ENCODE data around the gene ADCYAP1R1.

Gene ADCYAP1R1

GRCh38 chr7:31036924-31037323 lies 15.2 kb upstream of the ADCYAP1R1 start:
- no peak for DNase-seq (ENCODE audit: low read depth in 2 of 3, low spot score in 2 of 3)

GRCh38 chr7:31043051-31043471 lies 9.0 kb upstream of the ADCYAP1R1 start:
- DNase-seq (ENCODE audit: low read depth in 2 of 3, low spot score in 2 of 3): no peak

DNA sequence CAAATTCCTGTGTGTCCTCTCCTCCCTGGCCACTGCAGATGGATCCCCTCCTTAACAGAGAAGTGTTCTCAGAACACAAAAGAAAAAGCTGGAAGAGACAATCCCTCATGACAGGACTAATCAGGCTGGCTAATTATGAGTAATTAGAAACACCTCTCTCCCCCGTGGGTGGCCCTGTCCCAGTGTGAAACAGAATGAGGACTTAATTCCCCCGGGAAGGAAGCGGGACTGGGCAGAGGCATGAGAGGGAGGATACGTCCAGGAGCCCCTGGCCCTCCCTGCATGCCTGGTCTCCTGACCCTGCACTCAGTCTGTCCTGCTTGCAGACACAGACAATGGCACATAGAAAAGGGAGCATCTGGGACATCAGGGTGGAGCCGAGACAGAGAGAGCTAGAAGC lies 7.6 kb upstream of the ADCYAP1R1 start:
- no peak for DNase-seq (ENCODE audit: low read depth in 2 of 3, low spot score in 2 of 3)

- DNase-seq (ENCODE audit: low read depth in 2 of 3, low spot score in 2 of 3): no peak
These were observed 5.4 kb upstream of the ADCYAP1R1 start for GRCh38 chr7:31046723-31047122.

GRCh38 chr7:31047313-31048146 lies 4.6 kb upstream of the ADCYAP1R1 start:
- no peak for DNase-seq (ENCODE audit: low read depth in 2 of 3, low spot score in 2 of 3)

GRCh38 chr7:31049005-31049765 lies 2.9 kb upstream of the ADCYAP1R1 start:
- no peak for DNase-seq (ENCODE audit: low read depth in 2 of 3, low spot score in 2 of 3)

- DNase-seq (ENCODE audit: low read depth in 2 of 3, low spot score in 2 of 3): no peak
These were observed 356 bp downstream of the ADCYAP1R1 start for GRCh38 chr7:31052487-31052840.

DNA sequence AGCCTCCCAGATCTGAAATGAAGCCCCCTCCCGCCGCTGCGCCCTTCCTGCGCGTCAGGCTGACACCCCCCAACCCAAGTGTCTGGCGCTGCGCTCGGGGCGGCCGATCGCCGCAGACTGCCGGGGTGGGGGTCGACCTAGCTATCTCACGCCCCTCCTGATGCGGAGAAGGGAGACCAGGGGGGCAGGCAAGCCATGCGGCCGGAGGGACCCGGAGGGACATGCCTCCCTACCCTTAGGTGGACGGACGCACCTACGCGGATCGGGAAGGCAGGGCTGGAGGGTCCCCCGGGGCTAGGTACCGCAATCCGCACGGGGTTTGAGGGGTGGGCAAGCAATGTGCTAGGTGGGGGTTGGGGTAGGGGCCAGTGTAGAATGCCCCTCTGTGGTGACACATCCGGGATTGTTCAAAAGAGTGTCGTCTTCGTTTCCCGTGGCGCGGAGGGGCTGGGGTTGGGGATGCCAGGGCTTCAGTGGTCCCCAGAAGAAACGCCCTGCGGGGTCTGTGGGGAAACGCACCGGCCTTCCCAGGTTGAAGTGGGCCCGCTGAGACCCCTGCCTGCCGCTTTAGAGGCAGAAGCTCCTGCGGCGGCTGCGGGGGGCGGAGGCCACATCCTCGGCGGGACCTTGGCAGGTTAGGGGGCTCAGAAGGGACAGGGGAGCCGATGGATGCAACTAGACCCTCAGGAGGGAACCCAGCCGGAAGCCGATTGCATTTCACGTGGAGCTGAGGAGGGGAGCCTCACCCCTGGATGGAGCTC lies 913 bp downstream of the ADCYAP1R1 start:
- no peak for DNase-seq (ENCODE audit: low read depth in 2 of 3, low spot score in 2 of 3)

DNA sequence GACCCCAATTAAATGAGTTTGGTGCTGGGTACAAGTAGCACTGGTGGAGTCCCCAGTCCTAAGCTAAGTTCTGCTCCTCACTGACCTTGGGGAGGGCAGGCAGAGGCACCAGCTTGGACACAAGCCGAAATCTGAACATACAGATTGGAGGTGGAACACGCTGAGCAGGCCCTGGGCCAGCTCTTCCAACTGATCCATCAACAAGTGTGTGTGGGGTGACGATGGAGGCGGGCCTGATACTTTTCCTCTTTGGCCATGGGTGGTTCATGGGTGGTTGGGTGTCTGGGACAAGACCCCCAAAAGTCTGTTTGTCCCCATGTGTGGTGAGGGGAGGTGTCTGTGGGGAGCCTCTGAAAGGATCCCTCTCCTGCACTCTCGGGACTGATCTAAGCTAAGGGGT lies 1.9 kb downstream of the ADCYAP1R1 start:
- no peak for DNase-seq (ENCODE audit: low read depth in 2 of 3, low spot score in 2 of 3)

DNA sequence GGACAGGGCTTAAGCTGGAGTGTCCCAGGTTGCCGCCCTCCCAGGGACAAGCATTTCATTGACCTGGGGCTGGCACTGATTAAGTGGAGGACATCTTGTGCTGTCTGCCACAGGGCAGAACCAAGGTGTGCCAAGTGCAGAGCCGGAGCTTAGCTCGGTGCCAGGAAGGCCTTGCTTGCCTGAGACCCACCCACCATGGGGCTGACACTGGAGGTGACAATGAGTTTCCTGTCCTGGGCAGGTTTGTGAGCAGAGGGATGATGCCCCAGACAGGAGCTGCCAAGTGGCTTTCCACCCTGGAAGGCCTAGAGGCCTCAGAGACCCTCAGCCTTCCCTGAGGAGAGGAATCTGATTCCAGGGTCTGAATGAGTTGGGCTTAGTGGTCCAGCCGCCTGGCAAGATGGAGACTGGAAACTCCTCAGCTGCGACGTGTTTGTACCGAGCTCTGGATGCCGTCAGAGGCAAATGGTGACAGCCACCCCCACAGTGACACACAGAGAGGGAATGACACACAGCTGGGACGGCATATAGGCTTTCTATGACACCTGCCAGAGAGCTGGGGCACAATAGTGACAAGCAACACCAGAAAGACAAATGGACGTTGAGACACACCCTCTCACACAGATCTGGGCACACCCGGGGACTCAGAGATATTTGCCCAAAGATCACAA lies 2.6 kb downstream of the ADCYAP1R1 start:
- no peak for DNase-seq (ENCODE audit: low read depth in 2 of 3, low spot score in 2 of 3)

DNA sequence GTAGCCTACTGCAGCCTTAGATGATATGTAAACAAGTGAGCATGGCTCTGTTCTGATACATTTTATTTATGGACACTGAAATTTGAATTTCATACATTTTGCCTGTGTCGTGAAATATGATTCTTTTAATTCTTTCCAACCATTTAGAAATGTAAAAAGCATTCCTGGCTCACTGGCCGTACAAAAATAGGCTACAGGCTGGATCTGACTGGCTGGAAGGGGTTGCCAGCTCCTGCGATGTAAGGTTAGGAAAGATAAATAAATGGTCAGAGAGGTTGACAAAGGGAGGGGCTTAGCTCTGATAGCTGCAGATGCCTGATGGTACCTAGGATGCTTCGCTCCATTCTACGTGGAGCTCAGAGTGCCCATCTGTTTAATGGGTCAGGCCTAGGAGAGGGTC lies 3.4 kb downstream of the ADCYAP1R1 start:
- no peak for DNase-seq (ENCODE audit: low read depth in 2 of 3, low spot score in 2 of 3)

DNA sequence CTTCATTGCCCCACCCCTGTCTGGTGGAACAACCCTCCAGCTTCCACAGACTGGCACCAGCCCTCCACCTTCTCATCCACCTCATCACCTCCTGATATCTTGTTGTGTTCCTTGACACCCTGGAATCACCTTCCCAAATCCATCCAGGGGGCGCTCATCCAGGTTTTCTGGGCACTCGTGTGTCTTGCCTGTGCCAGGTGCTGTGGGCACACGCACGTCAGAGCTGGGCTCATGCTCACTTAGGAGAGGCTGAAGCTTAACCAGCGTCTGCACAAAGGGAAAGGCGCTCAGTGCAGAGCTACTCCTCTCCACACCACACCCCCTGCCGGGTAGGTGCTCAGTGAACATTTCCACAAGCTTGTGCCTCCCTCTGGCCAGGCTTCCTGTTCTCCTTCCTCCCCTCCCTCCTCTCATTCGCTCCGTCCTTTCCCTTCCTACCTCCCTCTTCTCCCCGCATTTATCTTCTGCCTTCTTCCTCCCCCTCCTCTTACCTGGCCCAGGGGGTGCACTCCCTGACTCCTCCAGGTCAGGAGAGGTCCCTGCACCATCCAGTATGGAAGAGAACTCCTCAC lies 4.8 kb downstream of the ADCYAP1R1 start:
- DNase-seq (ENCODE audit: low read depth in 2 of 3, low spot score in 2 of 3): no peak

DNA sequence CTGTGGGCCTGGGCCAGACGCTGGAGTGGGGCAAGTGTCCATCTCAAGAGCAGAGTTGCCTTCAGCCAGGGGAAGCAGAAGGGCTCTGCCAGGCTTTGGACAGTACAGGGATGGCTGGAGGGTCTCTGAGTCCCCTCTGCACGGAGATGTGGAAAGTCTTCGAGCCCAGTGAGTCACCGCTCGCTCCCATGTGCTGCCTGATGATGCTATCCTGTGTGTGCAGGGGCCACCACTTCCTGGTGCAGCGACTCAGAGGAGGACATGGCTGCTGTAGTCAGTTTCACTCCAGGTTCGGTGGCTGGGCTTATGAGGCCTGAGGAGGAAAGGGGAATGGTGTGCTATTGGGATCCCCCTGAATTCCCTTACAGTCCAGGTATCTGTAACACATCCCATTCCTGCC lies 6.0 kb downstream of the ADCYAP1R1 start:
- DNase-seq (ENCODE audit: low read depth in 2 of 3, low spot score in 2 of 3): no peak

DNA sequence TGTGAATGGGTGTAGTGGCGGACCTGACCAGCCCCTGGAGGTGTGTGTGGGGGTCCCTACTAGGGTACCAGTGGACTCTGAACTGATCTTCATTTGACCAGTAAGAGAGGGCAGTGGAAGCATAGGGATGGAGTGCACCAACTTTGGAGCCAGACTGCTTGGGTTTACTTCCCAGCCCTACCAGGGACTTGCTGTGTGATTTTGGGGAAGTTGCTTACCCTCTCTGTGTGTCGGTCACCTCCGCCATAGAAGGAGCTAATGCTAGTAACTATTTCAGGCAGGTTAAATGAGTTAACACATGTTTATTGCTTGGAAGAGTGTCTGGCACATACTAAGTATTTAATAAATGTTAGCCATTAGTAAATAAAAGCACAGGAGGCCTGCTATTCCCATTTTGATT lies 6.6 kb downstream of the ADCYAP1R1 start:
- DNase-seq (ENCODE audit: low read depth in 2 of 3, low spot score in 2 of 3): no peak

DNA sequence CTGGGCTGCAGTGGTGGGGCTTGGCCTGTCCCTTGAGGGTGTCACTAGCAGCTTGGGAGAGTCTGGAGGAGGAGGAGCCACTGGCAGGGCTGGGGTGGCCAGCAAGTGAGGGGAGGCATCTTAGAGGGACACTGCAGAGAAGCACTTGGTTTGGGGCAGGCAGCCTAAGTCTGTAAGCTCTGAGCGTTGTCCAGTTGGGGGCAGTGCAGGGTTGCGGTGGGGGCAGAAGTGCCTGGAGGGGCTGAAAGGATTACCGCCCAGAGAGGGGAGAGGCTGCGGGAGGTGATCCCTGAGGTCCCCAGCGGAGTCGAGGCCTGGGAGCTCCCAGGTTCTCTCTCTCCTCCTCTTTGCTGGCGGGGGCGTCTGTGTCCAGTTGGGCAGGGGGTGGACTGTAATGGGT lies 7.4 kb downstream of the ADCYAP1R1 start:
- no peak for DNase-seq (ENCODE audit: low read depth in 2 of 3, low spot score in 2 of 3)

DNA sequence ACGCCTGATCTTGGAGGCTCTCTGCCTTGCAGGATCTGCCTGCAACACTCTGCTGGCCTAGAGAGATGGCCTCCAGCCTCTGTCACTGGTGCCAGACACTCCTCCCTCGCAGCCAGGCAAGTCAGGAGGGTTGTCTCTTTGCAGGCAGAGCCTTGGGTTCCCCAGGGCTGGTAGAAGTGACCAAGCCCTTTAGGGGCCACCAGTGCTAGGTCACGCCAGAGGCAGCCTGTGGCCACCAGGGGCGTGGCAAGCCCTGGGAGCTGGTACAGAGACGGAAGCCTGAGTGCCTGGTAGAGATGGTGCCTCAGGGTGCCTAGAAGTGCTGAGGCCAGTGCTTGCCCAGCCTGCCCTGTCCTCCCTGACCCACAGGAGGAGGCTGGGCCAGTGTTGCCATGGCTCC lies 9.1 kb downstream of the ADCYAP1R1 start:
- no peak for DNase-seq (ENCODE audit: low read depth in 2 of 3, low spot score in 2 of 3)

- no peak for DNase-seq (ENCODE audit: low read depth in 2 of 3, low spot score in 2 of 3)
These were observed 10.8 kb downstream of the ADCYAP1R1 start for GRCh38 chr7:31062746-31063435.

DNA sequence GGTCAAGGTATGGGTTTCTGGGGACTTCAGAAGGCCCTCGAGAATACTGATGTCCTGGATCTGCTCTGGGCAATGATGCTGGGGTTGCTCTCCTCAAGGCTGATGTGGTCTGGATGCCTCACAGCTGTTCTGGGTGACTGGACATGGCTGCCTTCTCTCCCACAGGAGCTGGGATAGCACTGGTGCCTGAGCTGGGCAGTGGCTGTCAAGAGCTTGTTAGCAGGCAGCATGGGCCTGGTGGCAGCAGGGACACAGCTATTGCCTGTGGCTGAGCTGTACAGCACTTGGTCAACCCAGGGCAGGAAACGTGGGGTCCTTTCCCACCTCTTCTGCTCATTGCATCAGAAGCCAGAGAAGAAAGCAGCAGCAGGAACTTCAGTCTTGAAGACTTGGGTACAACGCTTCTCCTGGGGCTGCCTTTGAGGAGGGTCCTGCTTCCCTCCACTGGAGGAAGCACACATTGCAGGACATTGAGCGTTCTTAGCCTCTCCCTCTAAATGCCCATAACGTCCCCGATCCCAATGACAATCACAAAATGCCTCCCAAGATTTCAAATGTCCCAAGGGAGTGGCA lies 13.0 kb downstream of the ADCYAP1R1 start:
- no peak for DNase-seq (ENCODE audit: low read depth in 2 of 3, low spot score in 2 of 3)

DNA sequence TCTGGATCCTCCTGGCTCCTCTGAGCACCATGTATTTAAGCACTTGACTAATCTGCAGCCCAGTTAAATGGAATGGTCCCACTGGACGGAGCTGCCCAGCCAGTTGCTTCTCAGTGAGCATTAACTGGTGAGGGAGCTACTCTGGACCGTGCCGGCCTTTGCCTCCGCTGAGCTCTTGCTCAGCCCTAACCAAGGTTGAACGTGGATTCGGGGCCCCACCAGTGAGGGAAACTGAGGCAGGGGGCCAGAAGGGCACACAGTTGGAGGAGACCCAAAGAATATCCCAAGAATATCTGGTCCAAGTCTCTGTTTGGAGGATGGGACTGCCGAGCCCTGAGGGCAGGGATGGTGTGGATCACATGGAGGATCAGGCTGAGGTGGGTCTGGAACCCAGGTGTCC lies 13.7 kb downstream of the ADCYAP1R1 start:
- DNase-seq (ENCODE audit: low read depth in 2 of 3, low spot score in 2 of 3): no peak

DNA sequence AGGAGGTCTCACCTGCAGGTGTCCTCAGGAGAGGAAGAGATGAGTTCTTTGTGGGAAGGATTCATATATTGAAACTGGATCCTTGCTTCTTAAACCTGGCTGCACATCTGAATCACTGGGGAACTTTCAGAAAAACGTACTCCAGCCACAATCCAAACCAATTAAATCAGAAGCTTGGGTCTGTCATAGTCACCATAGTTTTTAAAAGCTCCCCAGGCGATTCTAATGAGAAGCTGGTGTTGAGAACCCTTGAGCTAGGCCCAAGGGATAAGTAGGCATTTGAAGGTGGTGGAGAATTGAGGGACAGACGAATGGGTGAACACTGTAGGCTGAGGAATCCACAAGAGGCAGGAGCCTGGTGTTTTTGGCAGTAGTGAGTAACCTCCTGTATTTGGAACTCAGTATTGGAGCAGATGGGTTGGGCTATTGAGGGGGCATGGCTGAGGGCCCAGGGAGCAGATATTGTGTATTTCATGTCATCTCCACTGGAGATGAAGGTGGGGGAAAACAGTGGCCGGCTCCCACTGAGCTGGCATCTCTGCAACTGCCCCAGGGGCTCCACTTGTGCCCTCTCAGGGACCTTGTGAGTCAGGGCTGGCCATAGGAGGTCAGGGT lies 14.5 kb downstream of the ADCYAP1R1 start:
- no peak for DNase-seq (ENCODE audit: low read depth in 2 of 3, low spot score in 2 of 3)
